HT1080 (cell line): ENCODE data around the gene SF3A2. TPM values are rescaled to one million over a fixed set of nuclear protein-coding genes. Genes with fewer than 3 reads are reported as not detected.

Experiments used
- DNase-seq: peaks from one replicate; pipeline ENCODE4 v3.0.0-alpha.2; 2015; ENCODE audit warnings: low read depth
- total RNA-seq: library from RNA; depleted of rRNA; stranded (reverse); fragments of >200 nt; shearing (Covaris generic); gene quantifications from 2 replicates; pipeline ENCODE4 v1.2.3, GENCODE V29; 2014

The SF3A2 gene
- total RNA-seq, 1 experiment from 2014 or later, result 91.0 TPM

DNA sequence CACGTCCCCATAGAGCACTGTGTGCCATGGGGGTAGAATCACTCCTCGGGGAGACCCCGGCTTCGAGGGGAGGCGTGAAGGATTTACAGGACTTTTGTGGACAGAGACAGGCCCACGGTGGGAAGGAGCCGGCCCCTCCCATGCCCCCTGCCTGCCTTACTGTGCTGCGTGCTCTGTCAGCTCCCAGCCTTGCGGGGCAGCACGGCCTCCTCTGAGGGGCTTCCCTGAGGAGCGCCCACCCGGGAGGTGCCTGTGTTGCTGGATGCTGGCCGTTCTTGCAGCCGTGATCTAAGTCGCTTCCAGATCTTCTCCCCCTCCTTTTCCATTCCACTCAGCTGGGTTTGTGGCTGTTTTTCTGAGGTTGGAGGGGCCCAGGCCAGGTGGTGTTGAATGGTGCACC lies 29.6 kb upstream of the SF3A2 start:
- no peak for DNase-seq

DNA sequence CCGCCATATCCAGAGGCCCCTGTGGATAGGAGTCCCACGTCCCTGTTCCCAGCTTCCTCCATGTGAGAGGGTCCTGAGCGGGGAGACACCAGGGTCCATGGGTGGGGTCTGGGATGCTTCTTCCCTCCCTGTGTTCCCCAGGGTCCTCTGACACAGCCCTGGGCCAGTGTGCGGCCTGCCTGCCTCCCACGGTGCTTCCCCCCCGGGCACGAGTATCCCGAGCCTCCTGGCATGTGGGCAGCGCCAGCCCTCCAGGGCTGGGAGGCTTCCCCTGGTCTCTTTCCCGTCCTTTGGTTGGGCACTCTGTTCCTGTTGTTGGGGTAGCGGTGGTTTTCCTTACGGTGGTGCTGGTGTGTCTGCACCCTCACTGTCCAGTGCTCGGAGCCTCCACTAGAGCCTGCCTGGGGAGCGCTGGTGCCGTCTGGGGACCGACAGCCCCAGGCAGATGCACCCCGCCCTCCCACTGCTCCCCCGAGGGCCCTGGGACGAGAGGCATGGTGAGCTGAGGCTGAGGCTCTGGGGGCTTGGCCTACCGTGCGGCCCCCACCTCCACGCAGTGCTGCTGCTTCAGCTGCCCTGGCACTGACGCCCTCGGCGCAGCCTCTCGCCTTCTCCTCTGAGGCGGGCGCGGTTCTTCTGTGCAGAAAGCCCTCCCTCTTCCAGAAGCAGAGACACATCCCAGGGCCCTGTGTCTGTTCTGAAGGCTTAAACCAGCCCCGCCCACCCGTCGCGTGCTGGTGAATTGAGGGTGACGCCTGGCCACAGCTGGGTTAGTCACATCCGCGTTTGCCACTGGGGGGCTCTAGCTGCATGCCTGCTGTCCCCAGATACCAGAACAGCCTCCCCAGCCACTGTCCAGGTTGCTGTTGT lies 28.4 kb upstream of the SF3A2 start:
- peak; percentile 79 for DNase-seq

DNA sequence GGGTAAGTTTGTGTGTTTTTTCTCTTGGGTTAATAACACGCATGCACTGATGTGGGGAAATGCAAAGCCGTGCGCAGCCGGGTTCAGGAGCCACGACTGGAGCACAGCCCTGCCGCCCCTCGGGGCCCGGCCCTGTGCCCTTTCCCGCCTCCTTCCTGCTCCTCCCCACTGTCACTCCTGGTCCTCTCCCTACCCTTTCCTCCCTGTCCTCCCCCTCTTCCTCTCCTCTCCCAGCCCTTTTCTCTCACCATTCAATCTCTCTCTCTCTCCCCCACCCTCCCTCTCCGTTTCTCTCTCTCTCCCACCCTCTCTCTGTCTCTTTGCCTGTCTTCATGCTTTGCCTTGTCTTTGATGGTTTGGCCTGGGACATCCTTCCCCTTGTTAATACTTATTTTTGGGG lies 27.6 kb upstream of the SF3A2 start:
- no peak for DNase-seq

GRCh38 chr19:2209408-2209807 lies 27.2 kb upstream of the SF3A2 start:
- no peak for DNase-seq

- no peak for DNase-seq
These were observed 26.4 kb upstream of the SF3A2 start for GRCh38 chr19:2210206-2210605.

- no peak for DNase-seq
These were observed 25.5 kb upstream of the SF3A2 start for GRCh38 chr19:2210987-2211740.

GRCh38 chr19:2212861-2213711 lies 23.5 kb upstream of the SF3A2 start:
- DNase-seq, result no peak

DNA sequence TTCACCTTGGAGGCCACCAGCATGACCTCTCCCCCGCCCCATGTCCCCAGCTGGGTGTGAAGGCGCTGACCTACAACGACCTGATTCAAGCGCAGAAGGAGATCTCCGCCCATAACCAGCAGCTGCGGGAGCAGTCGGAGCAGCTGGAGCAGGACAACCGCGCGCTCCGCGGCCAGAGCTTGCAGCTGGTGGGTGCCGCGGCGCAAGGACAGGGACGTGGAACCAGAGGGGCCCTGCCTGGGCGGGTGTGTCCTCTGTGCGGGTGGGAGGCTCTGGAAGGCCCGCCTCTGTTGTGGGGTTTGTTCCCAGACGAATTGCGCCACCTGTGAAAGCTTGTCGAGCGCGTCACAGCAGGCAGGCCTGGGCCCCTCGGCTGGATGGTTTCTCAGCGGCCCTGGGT lies 22.8 kb upstream of the SF3A2 start:
- no peak for DNase-seq

GRCh38 chr19:2214251-2214650 lies 22.4 kb upstream of the SF3A2 start:
- DNase-seq, result no peak

DNA sequence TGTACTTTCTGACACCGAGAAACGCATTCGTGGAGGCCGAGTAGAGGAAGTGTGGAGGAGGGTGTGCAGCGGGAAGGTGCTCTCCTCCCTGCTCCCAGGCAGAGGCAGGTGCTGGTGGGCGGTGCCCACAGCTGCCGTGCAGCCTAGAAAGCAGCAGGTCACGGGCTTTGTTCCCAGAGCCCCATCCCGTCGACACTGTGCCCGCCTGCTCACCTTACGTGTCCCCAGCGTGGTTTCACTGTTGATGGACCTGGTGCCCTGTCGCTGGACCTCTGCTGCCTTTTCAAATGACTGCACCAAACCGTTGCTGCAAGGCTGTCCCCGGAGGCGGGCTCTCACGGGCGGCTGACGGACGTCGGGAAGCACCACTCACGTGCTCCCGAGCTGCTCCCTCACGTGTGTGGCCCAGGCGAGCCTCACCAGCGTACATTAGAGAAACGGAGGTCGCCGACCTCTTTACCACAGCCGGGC lies 21.3 kb upstream of the SF3A2 start:
- no peak for DNase-seq

DNA sequence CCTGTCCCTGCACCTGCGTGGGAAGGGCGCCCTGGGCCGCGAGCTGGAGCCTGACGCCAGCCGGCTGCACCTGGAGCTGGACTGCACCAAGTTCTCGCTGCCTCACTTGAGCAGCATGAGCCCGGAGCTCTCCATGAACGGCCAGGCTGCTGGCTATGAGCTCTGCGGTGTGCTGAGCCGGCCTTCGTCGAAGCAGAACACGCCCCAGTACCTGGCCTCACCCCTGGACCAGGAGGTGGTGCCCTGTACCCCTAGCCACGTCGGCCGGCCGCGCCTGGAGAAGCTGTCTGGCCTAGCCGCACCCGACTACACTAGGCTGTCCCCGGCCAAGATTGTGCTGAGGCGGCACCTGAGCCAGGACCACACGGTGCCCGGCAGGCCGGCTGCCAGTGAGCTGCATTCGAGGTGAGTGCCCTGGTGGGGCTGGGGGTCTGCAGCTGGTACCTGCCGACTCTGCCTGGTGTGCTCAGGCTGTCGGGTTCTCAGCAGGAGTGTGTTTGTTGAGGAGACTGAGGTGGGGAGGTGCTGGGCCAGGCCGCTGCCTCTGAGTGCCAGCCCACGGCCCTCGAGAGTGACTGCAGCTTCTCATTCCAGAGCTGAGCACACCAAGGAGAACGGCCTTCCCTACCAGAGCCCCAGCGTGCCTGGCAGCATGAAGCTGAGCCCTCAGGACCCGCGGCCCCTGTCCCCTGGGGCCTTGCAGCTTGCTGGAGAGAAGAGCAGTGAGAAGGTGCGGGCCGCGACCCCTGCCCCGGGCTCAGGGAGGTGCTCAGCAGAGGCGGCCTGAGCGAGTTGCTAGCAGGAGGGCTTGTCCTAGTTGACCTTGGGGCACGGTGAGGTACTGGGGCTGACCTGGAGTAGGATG lies 20.0 kb upstream of the SF3A2 start:
- DNase-seq, result no peak

DNA sequence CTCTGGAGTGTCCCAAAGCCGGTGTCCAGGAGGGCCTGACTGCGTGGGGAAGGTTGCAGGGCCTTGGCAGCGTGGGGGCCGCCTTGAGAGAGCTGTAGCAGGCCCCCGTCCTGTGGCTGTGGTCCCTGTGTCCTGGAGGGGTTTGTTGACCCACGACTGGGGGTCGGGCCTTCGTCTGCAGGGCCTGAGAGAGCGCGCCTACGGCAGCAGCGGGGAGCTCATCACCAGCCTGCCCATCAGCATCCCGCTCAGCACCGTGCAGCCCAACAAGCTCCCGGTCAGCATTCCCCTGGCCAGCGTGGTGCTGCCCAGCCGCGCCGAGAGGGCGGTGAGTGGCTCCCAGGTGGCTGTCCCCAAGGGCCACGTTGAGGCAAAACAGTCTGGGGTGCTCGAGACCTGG lies 19.0 kb upstream of the SF3A2 start:
- no peak for DNase-seq

DNA sequence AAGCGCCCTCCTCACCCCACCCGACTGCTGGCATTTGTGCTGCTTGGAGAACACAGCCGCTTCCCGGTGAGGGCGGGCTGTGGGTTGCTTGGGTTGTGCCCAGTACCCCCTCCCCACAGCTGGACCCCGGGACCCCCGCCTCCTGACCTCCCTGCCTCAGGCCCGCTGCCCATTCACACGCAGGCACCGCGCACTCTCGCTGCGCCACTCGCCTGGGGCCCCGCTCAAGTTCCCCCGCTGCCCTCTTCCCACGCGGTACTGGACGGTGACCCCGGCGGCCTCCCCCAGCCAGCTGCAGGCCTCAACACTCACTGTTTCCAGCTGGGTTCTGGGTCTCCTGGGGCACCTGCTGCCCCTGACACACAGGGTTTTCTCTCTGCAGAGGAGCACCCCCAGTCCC lies 16.9 kb upstream of the SF3A2 start:
- no peak for DNase-seq

- DNase-seq, result no peak
These were observed 15.3 kb upstream of the SF3A2 start for GRCh38 chr19:2221250-2221831.

GRCh38 chr19:2221918-2222317 lies 14.7 kb upstream of the SF3A2 start:
- no peak for DNase-seq

GRCh38 chr19:2223391-2223790 lies 13.2 kb upstream of the SF3A2 start:
- DNase-seq, result no peak

GRCh38 chr19:2223959-2224358 lies 12.7 kb upstream of the SF3A2 start:
- no peak for DNase-seq

- DNase-seq, result no peak
These were observed 11.8 kb upstream of the SF3A2 start for GRCh38 chr19:2224754-2225349.

DNA sequence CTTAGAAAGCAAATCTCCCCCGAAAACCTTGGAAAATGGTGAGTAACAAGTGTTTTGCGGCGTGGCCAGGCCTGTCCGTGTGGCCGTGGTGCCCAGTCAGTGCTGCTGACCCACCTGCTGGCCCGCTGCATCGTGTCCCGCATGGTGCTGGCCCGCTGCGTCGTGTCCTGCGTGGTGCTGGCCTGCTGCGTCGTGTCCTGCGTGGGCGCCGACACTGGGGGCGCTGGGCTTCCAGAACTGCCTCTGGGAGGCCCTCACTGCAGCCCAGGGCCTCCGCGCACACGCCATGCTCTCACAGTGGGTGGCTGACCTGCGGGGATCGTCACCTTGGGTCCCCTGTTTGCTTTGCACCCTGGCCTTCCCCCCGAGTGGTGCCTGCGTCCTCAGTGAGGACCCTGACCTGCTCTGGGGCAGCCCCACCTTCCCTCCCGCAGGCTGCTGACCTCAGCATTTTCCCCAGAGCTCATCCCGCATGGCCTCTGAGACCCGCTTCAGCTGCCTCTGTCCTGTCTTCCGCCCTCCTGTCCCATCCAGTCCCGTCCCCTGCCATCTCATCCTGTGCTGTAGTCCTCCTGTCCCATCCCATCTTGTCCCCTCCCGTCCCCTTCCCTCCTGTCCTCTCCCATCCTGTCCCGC lies 11.1 kb upstream of the SF3A2 start:
- DNase-seq, result no peak
